Activated CD4-positive, alpha-beta T cell treated with anti-CD3 and anti-CD28 coated beads, Interleukin-2, amount 50 U/mL, for 1 hour (primary cell): ENCODE results near the gene HPS3.

Experiments used
- DNase-seq: peaks from one replicate; pipeline ENCODE4 v3.0.0-alpha.2; 2020

Gene HPS3

DNA sequence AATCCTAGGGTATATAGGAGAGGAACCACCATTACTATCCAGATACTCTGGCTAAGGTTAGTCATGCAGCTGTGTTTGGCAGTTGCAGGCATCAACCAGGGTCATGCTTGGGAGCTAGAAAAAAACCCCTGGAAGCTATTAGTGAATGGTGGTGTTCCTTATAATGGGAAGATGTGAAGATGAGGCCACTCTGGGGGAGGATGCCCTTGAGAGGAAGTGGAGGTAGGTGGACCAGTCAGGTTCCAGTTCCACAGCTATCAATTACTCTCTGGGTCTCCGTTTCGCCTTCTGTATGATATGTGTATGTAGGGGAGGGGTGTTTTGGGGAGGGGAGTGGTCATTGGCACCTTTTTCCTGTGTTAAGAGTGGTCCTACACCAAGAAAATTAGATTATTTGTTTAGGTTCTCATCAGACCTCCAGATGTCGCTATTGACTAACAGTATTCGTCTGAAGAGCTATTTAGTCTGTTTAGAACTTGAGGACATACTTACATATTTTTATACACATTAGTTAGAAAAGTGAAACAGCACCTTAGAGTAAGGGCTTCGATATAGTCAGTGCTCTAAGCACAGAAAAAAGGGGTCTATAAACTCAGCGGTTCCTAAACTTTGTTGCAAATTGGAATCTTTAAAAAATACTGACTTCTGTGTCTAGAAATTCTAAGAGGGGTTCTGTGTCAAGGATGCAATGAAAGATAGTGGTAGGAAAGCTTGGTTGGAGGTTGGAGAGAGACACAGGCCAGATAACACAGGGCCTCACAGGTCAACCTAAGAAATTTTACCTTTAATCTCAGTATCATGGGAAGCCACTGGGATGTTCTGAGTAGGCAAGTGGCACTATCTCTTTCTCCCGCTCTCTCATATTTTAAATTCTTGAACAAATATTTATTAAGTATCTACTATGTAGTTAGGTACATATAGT lies 9.1 kb upstream of the HPS3 start:
- no peak for DNase-seq

DNA sequence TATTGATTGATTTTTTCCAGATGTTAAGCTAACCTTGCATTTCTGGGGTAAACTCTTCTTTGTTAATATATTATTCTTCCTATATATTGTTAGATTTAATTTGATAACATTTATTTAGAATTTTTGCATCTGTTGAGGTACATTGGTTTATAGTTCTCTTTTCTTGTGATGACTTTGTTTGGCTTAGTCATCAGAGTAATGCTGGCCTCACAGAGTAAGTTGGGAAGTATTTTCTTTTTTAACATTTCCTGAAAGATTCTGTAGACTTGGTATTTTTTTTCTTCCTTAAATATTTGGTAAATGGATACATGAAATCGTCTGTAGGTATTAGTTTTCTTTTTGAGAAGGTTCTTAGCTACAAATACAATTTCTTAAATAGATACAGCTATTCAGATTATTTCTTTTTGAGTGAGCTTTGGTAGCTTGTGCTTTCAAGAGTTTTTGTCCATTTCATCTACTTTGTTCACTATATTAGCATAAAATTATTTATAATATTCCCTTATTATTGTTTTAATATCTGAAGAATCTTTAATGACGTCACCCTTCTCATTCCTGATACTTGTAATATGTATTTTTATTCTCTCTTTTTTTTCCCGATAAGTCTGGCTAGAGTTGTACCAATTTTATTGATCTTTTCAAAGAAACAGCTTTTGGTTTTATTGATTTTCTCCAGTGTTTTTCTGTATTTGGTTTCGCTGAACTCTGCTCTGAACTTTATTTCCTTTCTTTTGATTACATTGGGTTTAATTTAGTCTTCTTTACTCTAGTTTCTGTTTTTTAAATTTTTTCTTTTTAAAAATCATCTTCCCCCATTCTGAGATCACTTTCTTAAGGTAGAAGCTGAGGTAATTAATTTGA lies 6.5 kb upstream of the HPS3 start:
- DNase-seq: no peak

GRCh38 chr3:149128821-149129220 lies 617 bp upstream of the HPS3 start:
- DNase-seq: no peak

- no peak for DNase-seq
These were observed 2.2 kb downstream of the HPS3 start for GRCh38 chr3:149131589-149131988.

DNA sequence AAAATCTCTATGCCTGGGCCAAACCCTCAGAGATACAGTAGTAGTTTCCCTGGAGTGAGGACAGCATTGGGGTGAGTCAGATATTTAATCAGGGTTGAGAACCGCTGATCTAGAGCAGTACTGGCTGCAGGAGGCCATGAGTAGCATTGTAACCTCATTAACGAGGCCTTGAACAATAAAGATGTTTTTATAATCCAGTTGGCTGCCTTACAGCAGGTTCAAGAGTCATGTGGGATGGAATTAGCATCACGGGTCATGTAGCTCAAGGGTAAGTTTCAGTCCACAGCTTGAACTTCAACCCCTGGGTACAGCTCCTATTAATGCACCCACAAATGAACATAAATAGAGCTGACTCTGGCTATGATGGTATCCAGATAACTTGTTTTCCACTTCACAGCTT lies 5.1 kb downstream of the HPS3 start:
- DNase-seq: no peak

DNA sequence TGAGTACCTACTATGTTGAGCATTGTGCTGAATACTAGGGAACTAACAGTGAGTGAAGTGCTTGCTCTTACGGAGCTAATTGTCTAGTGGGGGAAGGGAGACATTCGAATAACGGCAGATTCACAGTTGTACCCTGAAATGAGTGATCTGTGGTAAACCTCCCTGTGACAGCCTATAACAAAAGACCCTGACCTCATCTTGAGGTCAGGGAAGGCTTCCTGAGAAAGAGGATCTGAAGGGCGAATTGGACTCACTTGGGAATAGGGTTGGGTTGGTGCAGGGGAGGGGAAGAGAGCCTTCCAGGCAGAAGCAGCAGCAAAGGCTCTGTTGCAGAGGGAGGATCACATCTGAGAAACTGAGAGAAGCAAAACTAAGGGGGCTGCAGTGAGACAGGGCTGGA lies 13.2 kb downstream of the HPS3 start:
- DNase-seq: no peak

DNA sequence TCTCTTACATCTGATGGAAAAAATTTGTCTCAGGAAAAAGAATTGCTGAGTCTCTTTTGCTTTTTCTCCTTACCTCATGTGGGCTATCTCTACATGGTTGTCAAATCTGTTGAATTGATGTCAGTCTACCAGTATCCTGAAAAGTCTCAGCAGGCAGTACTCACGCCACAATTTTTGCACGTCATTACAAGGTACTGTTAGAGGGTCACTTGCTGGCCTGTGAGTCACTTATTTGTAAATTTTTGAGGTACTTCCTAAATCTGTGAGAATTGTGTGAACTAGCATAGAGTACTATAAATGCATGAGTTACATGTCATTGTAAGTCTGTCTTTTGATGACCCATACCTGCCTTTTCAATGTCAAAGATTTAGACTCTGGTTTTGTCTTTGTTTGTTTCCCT lies 15.9 kb downstream of the HPS3 start:
- DNase-seq: no peak

DNA sequence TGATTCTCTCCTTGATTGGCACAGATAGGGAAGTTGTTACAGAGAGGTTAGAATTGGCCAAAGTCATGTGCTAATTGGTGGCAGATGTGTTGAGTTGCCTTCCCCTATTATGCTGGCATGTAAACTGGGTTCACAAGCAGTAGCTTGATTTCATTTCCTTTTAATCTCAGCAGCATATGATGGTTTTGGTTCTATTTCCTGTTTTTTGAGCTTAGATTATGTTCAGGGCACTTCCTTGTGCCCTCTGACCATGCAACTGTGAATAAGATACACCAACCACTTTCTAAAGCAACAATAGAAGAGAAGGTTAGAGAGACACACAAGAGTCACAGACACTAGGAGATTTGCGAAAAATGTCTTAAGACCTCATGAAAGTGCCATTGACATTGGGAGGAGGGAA lies 16.5 kb downstream of the HPS3 start:
- DNase-seq: no peak

DNA sequence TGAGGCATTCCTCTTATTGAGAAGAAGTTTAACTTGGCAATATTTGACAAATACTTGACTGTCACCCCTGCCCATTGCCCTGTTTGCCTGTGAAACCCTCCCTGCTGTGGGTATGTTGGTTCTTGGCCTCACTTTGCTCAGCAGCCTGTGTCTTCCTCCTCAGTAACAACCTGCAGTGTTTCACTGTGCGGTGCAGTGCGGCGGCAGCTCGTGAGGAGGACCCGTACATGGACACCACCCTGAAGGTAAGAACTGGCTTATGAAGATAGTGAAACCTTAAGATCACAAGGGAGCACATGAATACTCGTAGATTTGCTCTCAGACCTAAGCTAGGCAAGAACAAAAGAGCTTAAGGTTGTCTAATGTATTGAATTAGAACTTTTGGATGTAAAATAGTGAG lies 21.0 kb downstream of the HPS3 start:
- DNase-seq: no peak

DNA sequence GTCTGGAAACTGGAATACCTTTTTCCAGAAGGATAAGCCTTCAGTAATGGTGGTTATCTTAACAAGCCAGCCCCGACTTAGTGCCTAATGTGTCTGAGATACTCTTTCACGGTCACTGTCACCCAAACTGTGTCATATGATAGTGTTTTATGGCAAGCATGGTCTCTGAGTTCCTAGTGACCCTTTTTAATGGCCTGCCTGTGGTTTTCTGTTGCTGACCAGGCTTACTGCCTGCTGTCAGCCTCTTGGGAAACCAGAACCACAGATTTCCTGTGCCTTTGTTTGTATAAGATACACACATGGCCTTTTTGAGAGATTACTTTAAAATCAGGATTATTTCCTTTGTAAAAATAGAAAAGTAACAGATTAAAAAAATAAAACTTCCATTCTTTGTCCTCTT lies 22.4 kb downstream of the HPS3 start:
- DNase-seq: no peak

DNA sequence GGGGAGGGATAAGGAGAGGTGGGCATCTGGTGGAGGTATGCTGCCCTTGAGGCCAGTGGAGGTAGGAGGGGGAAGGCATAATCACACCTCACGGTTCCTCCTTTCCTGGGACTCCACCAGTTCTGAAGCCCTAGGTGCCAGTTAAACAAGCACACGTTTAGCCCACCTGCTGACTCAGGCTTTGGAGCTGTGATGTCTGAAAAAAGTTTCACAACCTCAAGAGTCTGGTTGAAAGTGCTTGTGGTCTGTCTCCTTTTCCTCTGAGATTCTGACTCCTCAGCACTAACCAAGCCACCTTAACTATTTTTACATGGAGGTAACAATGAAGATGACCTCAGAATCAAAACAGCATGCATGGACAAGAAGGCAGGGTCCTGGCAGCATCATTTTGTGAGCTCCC lies 23.0 kb downstream of the HPS3 start:
- no peak for DNase-seq

DNA sequence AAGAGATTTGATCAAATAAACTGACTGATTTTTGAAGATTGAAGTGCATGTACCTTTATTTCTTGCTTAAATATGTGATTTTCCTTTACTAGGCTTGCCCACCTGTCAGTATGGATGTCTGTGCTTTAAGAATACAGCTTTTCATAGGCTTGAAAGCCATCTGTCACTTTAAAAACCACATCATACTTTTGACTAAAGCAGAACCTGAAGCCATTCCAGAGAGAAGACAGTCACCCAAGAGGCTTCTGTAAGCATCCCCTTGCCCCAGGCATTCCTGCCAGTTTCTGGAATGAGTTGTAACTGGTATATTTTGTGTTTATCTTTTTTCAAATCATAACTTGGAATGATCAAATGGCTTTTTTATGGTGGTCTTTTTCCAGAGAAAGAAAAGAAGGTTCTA lies 24.0 kb downstream of the HPS3 start:
- DNase-seq: no peak

DNA sequence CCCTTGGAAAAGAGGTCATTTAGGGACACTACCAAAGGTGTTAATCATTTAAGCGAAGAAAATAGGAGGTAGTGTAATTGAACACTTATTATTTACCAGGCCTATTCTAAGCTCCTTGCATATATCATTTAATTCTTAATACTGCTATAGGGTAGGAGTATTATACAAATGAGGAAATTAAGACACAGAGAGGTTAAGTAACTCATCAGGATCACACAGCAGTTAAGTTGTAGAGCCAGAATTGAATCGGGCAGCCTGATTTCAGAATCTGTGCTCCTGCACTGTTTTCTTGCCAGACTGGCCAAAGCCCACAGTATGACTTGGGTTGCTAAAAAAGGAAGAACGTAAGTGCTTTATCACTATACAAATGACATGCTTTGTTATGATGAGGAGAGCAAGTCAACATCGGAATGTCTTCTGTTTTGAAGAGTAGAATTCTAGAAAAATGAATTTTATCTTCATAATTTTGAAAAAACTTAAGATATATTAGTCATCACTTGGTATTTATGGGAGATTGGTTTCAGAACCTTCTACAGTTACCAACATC lies 31.4 kb downstream of the HPS3 start:
- DNase-seq: no peak

DNA sequence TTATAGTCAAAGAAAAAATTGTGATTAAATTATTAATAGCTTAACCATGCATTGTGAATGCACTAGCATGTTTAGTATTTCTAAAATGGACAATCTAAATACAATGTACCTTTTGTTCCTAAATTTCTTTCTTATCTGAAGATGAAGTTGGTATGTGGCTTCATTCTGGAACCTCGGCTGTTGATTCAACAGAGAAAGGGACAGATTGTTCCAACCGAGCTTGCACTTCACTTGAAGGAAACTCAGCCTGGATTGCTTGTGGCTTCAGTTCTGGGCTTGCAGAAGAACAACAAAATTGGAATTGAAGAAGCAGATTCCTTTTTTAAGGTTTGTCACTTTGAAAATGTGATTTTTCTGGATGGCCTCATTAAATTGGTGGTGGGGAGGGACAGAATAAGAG lies 32.6 kb downstream of the HPS3 start:
- DNase-seq: no peak

- DNase-seq: no peak
These were observed 33.6 kb downstream of the HPS3 start for GRCh38 chr3:149163066-149163465.

GRCh38 chr3:149167898-149168297 lies 38.5 kb downstream of the HPS3 start:
- DNase-seq: no peak

DNA sequence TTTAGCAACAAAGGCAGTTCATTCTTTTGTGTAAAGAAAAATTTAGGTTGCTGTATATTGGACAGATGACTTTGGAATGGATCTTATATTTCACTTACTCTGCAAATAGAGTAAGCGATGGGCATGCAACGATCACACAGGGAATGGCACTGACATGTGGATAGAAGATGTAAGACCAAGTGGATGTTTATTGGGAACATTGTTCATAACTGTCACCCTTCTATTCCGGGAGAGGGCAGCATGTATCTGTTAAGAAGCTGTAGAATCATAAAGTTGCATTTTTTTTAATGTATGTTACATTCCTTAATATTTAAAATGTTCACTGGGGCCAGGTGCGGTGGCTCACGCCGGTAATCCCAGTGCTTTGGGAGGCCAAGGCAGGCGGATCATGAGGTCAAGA lies 41.2 kb downstream of the HPS3 start:
- DNase-seq: no peak

- no peak for DNase-seq
These were observed 45.5 kb downstream of the HPS3 start for GRCh38 chr3:149174901-149175300.

DNA sequence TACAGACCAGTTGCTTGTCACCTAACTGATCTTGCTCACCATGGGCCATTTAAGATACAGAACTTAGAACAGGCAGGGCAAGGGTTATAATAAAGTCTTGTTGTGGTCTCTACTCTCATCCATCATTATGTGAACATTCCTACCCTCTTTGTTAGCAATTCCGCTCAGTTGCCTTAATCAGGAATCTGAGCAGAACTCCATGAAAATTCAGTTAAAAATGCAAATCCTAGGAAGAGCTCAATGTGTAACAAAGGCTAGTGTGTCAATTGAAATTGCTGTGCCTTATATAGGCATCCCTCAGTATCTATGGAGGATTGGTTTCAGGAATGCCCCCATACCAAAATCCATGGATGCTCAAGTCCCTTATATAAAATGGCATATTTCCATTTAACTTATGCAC lies 47.7 kb downstream of the HPS3 start:
- DNase-seq: no peak

GRCh38 chr3:149179220-149179619 lies 49.8 kb downstream of the HPS3 start:
- DNase-seq: no peak

DNA sequence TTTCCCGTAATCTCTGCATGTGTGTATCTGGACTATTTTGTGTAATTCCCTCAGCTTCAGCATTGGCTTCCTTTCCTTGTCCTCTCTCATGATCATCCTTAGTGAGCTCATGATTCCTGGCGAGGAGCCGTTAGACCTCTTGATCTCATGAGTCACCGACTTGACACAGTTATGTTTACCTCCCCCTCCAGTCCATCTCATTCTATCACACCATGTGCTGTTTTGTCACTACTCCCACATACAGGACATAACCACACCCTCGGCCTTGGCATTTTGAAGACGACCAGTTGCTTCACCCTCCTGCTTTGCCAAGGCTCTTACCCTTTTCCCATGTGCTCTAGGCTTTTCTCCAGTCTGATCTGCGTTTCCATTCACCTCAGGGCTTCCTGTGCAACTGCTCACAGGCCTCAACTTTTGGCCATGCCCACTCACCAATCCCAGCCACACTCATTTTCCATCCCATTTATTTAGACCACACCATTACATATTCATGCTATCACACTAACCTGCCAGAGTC lies 50.7 kb downstream of the HPS3 start:
- DNase-seq: no peak

DNA sequence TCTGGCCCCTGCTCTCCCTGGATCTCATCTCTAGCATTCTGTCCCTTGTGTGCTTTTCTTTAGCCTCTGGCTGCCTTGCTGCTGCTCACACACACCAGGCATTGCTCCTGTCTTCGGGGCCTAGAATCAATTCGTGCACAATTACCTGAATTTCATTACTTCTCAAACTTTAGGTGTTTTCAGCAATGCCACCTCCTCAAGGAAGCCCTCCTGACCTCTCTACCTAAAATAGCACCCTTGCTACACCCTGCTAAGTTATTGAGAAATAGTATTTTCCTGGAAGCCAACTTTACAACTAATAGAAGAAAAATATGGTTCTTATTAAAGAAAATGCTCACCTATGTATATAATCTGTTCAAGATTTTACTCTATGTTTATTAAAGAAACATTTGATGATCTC lies 51.7 kb downstream of the HPS3 start:
- no peak for DNase-seq

- no peak for DNase-seq
These were observed 56.8 kb downstream of the HPS3 start for GRCh38 chr3:149186219-149186618.

DNA sequence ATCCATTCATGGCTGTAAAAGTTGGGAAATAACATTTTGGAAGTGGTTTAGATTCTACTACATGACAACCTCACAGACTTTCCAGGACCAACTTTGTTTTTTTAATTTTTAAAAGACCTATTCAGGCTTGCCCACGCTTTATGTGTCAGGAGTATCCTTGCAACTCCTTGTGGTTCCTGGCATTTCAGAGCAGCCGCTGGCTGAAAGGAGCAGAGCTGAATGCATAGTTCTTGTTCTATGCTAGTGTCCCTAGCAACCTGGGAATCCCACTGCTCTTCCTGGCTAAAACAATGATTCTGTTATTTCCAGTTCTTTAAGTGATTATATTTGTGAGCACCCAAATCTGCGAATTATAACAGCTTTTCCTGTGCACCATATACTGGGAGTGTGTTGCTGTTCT lies 57.3 kb downstream of the HPS3 start:
- no peak for DNase-seq
